ENCODE measurements around the gene SKAP1. TPM values are rescaled to one million over a fixed set of nuclear protein-coding genes. Genes with fewer than 3 reads are reported as not detected.

Gene SKAP1
- total and polyA plus RNA-seq, 8 donors = 1.2 to 3.0 (median 1.8) TPM

GRCh38 chr17:48459070-48459844, 29.2 kb upstream of the SKAP1 start:
- H3K27me3 ChIP-seq = peaks cover 0 to 77% of the 10 kb centered on the region in 2 donors
- DNase-seq = no peak
- ATAC-seq = no peak
- no peaks in the 10 kb centered on the region for H3K36me3 ChIP-seq
- TF ChIP-seq CTCF (IDR thresholded peaks at IDR 0.05) = no peak
- peaks cover 0 to 7% of the 10 kb centered on the region in 2 donors for H3K9me3 ChIP-seq
- H3K4me3 ChIP-seq = no peak overlapping the region
- H3K27ac ChIP-seq = no peak overlapping the region
- H3K4me1 ChIP-seq = peaks cover 0 to 3% of the 10 kb centered on the region in 2 donors
- intact Hi-C loops (cut with DNase I) = no loop called here

- TF ChIP-seq CTCF (IDR thresholded peaks at IDR 0.05) = peak; percentile 89 to 98
- Histone ChIP-seq H3K4me1 (peaks cover 0 to 3% of the 10 kb centered on the region in 2 donors), H3K36me3 (no peaks in the 10 kb centered on the region), H3K27me3 (peaks cover 0 to 73% of the 10 kb centered on the region in 2 donors), H3K9me3 (peaks cover 0 to 7% of the 10 kb centered on the region in 2 donors), H3K27ac (no peak overlapping the region), H3K4me3 (no peak overlapping the region)
- intact Hi-C loops (cut with DNase I) = no loop called here
- peak; percentile 98 for ATAC-seq
- DNase-seq = peak; percentile 42 to 88 (median 64)
Measured at GRCh38 chr17:48457080-48457836, 27.2 kb upstream of the SKAP1 start.

GRCh38 chr17:48456589-48456988, 26.6 kb upstream of the SKAP1 start:
- no peak overlapping the region for H3K4me3 ChIP-seq
- intact Hi-C loops (cut with DNase I) = no loop called here
- no peak for DNase-seq
- peaks cover 0 to 3% of the 10 kb centered on the region in 2 donors for H3K4me1 ChIP-seq
- H3K36me3 ChIP-seq = no peaks in the 10 kb centered on the region
- no peak for TF ChIP-seq CTCF (IDR thresholded peaks at IDR 0.05)
- no peak overlapping the region for H3K27ac ChIP-seq
- peaks cover 0 to 73% of the 10 kb centered on the region in 2 donors for H3K27me3 ChIP-seq
- H3K9me3 ChIP-seq = peaks cover 0 to 7% of the 10 kb centered on the region in 2 donors
- ATAC-seq = peak; percentile 54

- peaks cover 0 to 70% of the 10 kb centered on the region in 2 donors for H3K27me3 ChIP-seq
- peaks cover 0 to 7% of the 10 kb centered on the region in 2 donors for H3K9me3 ChIP-seq
- no peak for TF ChIP-seq CTCF (IDR thresholded peaks at IDR 0.05)
- no peak overlapping the region for H3K4me3 ChIP-seq
- H3K36me3 ChIP-seq = no peaks in the 10 kb centered on the region
- intact Hi-C loops (cut with DNase I) = no loop called here
- no peak for ATAC-seq
- DNase-seq = no peak
- no peak overlapping the region for H3K27ac ChIP-seq
- H3K4me1 ChIP-seq = peaks cover 0 to 3% of the 10 kb centered on the region in 2 donors
Measured at GRCh38 chr17:48455791-48456190, 25.8 kb upstream of the SKAP1 start.

- no peak for TF ChIP-seq CTCF (IDR thresholded peaks at IDR 0.05)
- intact Hi-C loops (cut with DNase I) = no loop called here
- Histone ChIP-seq H3K27me3 (peaks cover 0 to 57% of the 10 kb centered on the region in 2 donors), H3K36me3 (no peaks in the 10 kb centered on the region), H3K4me3 (no peak overlapping the region), H3K4me1 (peaks cover 0 to 3% of the 10 kb centered on the region in 2 donors), H3K9me3 (peaks cover 0 to 7% of the 10 kb centered on the region in 2 donors), H3K27ac (no peak overlapping the region)
- ATAC-seq = no peak
- no peak for DNase-seq
Measured at GRCh38 chr17:48453447-48453846, 23.4 kb upstream of the SKAP1 start.
